Aorta (tissue), 5 donors: Measurements from ENCODE around the gene HNMT. TPM values are rescaled to one million over a fixed set of nuclear protein-coding genes. Genes with fewer than 3 reads are reported as not detected.
A peak's percentile ranks its signal among the peaks of the same experiment; 100 is the strongest.

ENCODE experiments used
- ATAC-seq: fragments of 200-7000 bp; cut with Tn5 transposase; one replicate; pipeline ENCODE4 v1.9.1; 2022; ENCODE audit warnings: moderate library complexity; ENCODE audit not compliant: low FRiP score
- DNase-seq, 2 donors: peaks; one replicate each; pipeline ENCODE4 v3.0.0-alpha.2; 2020
- H3K27ac ChIP-seq, 2 donors: one replicate each; pipeline ENCODE4 v1.5.1; 2013; ENCODE audit warnings: low read length in 2 of 2, mild to moderate bottlenecking in 2 of 2, moderate library complexity in 2 of 2, control low read depth in 1 of 2, inconsistent platforms in 1 of 2, low read depth in 1 of 2
- H3K27me3 ChIP-seq, 2 donors: one replicate each; pipeline ENCODE4 v1.6.1; 2013; ENCODE audit warnings: control low read depth in 1 of 2, low read length in 1 of 2, mild to moderate bottlenecking in 1 of 2, moderate library complexity in 1 of 2; ENCODE audit not compliant: insufficient read depth in 2 of 2, control insufficient read depth in 1 of 2
- H3K36me3 ChIP-seq, 2 donors: one replicate each; pipeline ENCODE4 v1.6.1; 2013; ENCODE audit warnings: control low read depth in 1 of 2, low read length in 1 of 2, mild to moderate bottlenecking in 1 of 2; ENCODE audit not compliant: insufficient read depth in 2 of 2, control insufficient read depth in 1 of 2
- H3K4me1 ChIP-seq, 2 donors: one replicate each; pipeline ENCODE4 v1.6.1; 2013; ENCODE audit warnings: low read length in 2 of 2, control low read depth in 1 of 2, mild to moderate bottlenecking in 1 of 2, moderate library complexity in 1 of 2; ENCODE audit not compliant: insufficient read depth in 2 of 2, control insufficient read depth in 1 of 2
- H3K4me3 ChIP-seq, 2 donors: one replicate each; pipeline ENCODE4 v1.5.1; 2013; ENCODE audit warnings: low read length in 2 of 2, control low read depth in 1 of 2, mild to moderate bottlenecking in 1 of 2
- H3K9me3 ChIP-seq: one replicate; pipeline ENCODE4 v1.6.1; 2013; ENCODE audit warnings: mild to moderate bottlenecking, low read length; ENCODE audit not compliant: control insufficient read depth
- WGBS, 2 donors: extraction: QIAGEN DNeasy Blood & Tissue Kit; methylation state at CpG; one replicate each; pipeline ENCODE4 v1.1.7; 2013; 5-methylcytosine and 5-hydroxymethylcytosine counted together
- intact Hi-C, 2 donors: fragments of 100-400 bp; cut with DNase I; formaldehyde crosslinking; loops; one replicate each; pipeline versions ENCODE4 v1.14.2 to v1.15.0; 2022
- polyA plus RNA-seq, 2 donors: library from polyadenylated mRNA; stranded (reverse); fragments of 200-250 nt; gene quantifications; one replicate each; pipeline ENCODE4 v1.2.3, GENCODE V29; 2013
- total RNA-seq, 2 donors: library from RNA; stranded (reverse); fragmentation: NEBNext Ultra II Directional; extraction: Animal tissue kit (Norgen Biotek cat#: 25700); gene quantifications; one replicate each; pipeline ENCODE4 v1.2.1, GENCODE V29; 2021
- donor health status: healthy with polysubstance abuse.
- donor health status: Bipolar disorder and iron deficiency.
- donor health status: DM: no; HTN: no; CAD: no.
- donor health status: DM: no; HTN: no; CAD: no.
- donor health status: DM: yes; HTN: yes; CAD: no.

The HNMT gene
- total and polyA plus RNA-seq, 4 donors, result 35.8 to 102 (median 74.1) TPM

DNA sequence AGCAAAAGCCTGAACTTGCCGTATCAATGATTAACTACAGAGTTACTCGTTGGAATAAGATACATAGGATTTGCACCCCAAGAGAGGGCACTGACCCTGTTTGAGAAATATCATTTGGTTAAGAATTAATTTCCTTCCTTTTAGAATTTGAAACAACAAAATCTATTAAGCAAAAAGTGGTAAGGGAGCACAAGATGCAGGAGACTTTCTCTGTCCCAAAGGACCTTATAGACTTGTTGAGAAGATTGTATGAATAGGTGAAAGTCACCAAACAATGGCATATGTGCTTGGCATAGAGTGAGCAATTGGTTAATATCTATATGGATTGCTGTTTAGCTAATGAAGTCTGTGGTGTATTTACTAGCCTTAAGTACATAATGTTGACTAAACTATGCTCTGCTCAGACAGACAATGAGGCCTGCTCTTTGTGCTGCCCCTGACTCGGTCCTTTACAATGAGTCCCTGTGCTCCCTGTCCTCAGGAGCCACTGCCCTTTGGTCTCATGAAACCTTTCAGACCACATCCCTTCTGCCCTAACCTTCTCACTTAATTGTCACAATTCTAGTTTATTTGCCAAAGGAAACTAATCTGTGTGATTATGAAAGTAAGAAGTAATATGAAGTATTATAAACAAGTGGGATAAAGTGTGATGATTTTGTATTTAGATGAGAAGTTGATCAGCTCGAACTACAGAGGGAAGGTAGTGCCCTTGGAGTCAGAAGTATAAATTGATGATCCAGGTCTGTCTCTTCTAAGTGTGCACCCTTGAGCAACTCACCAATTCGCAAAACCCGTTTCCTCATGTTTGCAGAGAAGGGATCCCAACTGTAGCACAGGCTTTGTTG is 21.2 kb upstream of the HNMT start:
- no peaks in the 10 kb centered on the region for H3K27me3 ChIP-seq
- no peak overlapping the region for H3K4me3 ChIP-seq
- intact Hi-C loops, result loop anchor here in 1 of 2 donors (10.0 kb wide), 1 partner anchor 422 kb away; no protein-coding TSS in a partner anchor
- ATAC-seq (no peak), DNase-seq (no peak)
- WGBS, 2 donors, result 87% methylated on average over 6 of the region's 6 CpGs
- H3K36me3 ChIP-seq, result no peaks in the 10 kb centered on the region
- no peak overlapping the region for H3K27ac ChIP-seq
- no peaks in the 10 kb centered on the region for H3K9me3 ChIP-seq
- H3K4me1 ChIP-seq, result no peaks in the 10 kb centered on the region

DNA sequence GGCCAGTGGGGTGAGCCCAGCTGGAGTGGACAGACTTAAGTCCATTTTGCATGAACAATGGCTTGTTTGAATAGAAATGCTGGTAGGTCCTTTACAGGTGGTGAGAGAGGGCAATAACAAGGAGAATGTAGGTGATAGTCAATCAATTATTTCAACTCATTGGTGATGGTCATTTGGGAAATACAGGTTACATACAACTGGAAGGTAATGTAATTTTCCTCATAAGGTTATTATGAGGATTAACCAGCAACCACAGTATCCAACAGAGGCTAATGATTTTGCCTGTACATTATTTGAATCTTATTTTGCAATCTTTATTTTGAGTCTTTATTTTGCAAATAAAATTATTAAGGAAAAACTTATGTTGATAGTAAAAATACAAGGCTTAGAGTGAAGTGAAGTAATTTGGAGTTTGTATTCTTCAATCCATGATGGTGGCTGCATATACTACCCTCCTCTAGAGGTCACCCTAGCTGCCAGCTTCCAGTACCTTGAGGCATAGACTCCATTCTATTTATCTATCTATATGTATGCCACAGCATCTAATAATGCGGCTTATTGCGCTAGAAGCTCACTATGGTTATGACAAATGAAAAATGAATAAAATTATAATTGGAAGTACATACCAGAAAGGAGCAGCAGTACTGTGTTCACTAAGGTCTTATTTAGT is 20.5 kb upstream of the HNMT start:
- Histone ChIP-seq H3K36me3 (no peaks in the 10 kb centered on the region), H3K4me1 (no peaks in the 10 kb centered on the region), H3K9me3 (no peaks in the 10 kb centered on the region), H3K4me3 (no peak overlapping the region), H3K27me3 (no peaks in the 10 kb centered on the region), H3K27ac (no peak overlapping the region)
- DNase-seq (no peak), ATAC-seq (no peak)
- intact Hi-C loops, result loop anchor here in 1 of 2 donors (10.0 kb wide), 1 partner anchor 421 kb away; no protein-coding TSS in a partner anchor
- 99% methylated on average over 2 of the region's 2 CpGs for WGBS, 2 donors

- ATAC-seq, result no peak
- no peak for DNase-seq
- no peaks in the 10 kb centered on the region for H3K4me1 ChIP-seq
- no peaks in the 10 kb centered on the region for H3K27me3 ChIP-seq
- H3K9me3 ChIP-seq, result no peaks in the 10 kb centered on the region
- no peak overlapping the region for H3K27ac ChIP-seq
- no peak overlapping the region for H3K4me3 ChIP-seq
- intact Hi-C loops, result loop anchor here (5.0 to 10.0 kb wide), 2 partner anchors 148 to 420 kb away; no protein-coding TSS in a partner anchor
- no peaks in the 10 kb centered on the region for H3K36me3 ChIP-seq
- WGBS, 2 donors, result 72 to 92% methylated on average over 5 of the region's 5 CpGs
These were observed 19.6 kb upstream of the HNMT start for GRCh38 chr2:137944714-137945113.

GRCh38 chr2:137945229-137945628 is 19.0 kb upstream of the HNMT start:
- H3K4me3 ChIP-seq, result no peak overlapping the region
- no peaks in the 10 kb centered on the region for H3K4me1 ChIP-seq
- ATAC-seq (no peak), DNase-seq (no peak)
- H3K9me3 ChIP-seq, result no peaks in the 10 kb centered on the region
- 50 to 100% methylated on average over 2 of the region's 2 CpGs for WGBS, 2 donors
- no peaks in the 10 kb centered on the region for H3K27me3 ChIP-seq
- no peak overlapping the region for H3K27ac ChIP-seq
- intact Hi-C loops, result loop anchor here (5.0 to 10.0 kb wide), 2 partner anchors 147 to 420 kb away; no protein-coding TSS in a partner anchor
- no peaks in the 10 kb centered on the region for H3K36me3 ChIP-seq

GRCh38 chr2:137946227-137946626 is 18.0 kb upstream of the HNMT start:
- intact Hi-C loops, result loop anchor here (5.0 to 10.0 kb wide), 2 partner anchors 146 to 419 kb away; no protein-coding TSS in a partner anchor
- Histone ChIP-seq H3K27ac (no peak overlapping the region), H3K36me3 (no peaks in the 10 kb centered on the region), H3K4me1 (no peaks in the 10 kb centered on the region), H3K27me3 (no peaks in the 10 kb centered on the region), H3K9me3 (no peaks in the 10 kb centered on the region), H3K4me3 (no peak overlapping the region)
- ATAC-seq, result no peak
- DNase-seq, result no peak

- Histone ChIP-seq H3K9me3 (no peaks in the 10 kb centered on the region), H3K27me3 (no peaks in the 10 kb centered on the region), H3K4me1 (peaks cover 0 to 3% of the 10 kb centered on the region in 2 donors), H3K4me3 (no peak overlapping the region), H3K27ac (no peak overlapping the region), H3K36me3 (no peaks in the 10 kb centered on the region)
- intact Hi-C loops, result loop anchor here (1.0 to 10.0 kb wide), 3 partner anchors 143 to 418 kb away; no protein-coding TSS in a partner anchor
- no peak for ATAC-seq
- 89 to 91% methylated on average over 3 of the region's 3 CpGs for WGBS, 2 donors
- no peak for DNase-seq
These were observed 17.1 kb upstream of the HNMT start for GRCh38 chr2:137947032-137947727.

- intact Hi-C loops, result loop anchor here (1.0 to 10.0 kb wide), 3 partner anchors 142 to 417 kb away; no protein-coding TSS in a partner anchor
- peaks cover 0 to 3% of the 10 kb centered on the region in 2 donors for H3K4me1 ChIP-seq
- H3K27me3 ChIP-seq, result no peaks in the 10 kb centered on the region
- H3K4me3 ChIP-seq, result no peak overlapping the region
- H3K27ac ChIP-seq, result no peak overlapping the region
- DNase-seq (peak; percentile 86 to 90), ATAC-seq (peak; percentile 67)
- H3K9me3 ChIP-seq, result no peaks in the 10 kb centered on the region
- no peaks in the 10 kb centered on the region for H3K36me3 ChIP-seq
- 28 to 39% methylated on average over 4 of the region's 4 CpGs for WGBS, 2 donors
These were observed 16.4 kb upstream of the HNMT start for GRCh38 chr2:137947728-137948336.

GRCh38 chr2:137948894-137949293 is 15.4 kb upstream of the HNMT start:
- ATAC-seq, result no peak
- no peak for DNase-seq
- Histone ChIP-seq H3K27ac (no peak overlapping the region), H3K4me3 (no peak overlapping the region), H3K4me1 (peaks cover 0 to 3% of the 10 kb centered on the region in 2 donors), H3K9me3 (no peaks in the 10 kb centered on the region), H3K36me3 (no peaks in the 10 kb centered on the region), H3K27me3 (no peaks in the 10 kb centered on the region)
- 82 to 83% methylated on average over 7 of the region's 7 CpGs for WGBS, 2 donors
- intact Hi-C loops, result loop anchor here (5.0 to 10.0 kb wide), 2 partner anchors 143 to 416 kb away; no protein-coding TSS in a partner anchor
